ENCODE data around the gene THUMPD3. TPM values are rescaled to one million over a fixed set of nuclear protein-coding genes. Genes with fewer than 3 reads are reported as not detected.
A peak's percentile ranks its signal among the peaks of the same experiment; 100 is the strongest.

Gene THUMPD3, protein sequence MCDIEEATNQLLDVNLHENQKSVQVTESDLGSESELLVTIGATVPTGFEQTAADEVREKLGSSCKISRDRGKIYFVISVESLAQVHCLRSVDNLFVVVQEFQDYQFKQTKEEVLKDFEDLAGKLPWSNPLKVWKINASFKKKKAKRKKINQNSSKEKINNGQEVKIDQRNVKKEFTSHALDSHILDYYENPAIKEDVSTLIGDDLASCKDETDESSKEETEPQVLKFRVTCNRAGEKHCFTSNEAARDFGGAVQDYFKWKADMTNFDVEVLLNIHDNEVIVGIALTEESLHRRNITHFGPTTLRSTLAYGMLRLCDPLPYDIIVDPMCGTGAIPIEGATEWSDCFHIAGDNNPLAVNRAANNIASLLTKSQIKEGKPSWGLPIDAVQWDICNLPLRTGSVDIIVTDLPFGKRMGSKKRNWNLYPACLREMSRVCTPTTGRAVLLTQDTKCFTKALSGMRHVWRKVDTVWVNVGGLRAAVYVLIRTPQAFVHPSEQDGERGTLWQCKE
- total RNA-seq = 10 to 100 TPM; 18.8 to 32.1 (median 25.8) TPM

DNA sequence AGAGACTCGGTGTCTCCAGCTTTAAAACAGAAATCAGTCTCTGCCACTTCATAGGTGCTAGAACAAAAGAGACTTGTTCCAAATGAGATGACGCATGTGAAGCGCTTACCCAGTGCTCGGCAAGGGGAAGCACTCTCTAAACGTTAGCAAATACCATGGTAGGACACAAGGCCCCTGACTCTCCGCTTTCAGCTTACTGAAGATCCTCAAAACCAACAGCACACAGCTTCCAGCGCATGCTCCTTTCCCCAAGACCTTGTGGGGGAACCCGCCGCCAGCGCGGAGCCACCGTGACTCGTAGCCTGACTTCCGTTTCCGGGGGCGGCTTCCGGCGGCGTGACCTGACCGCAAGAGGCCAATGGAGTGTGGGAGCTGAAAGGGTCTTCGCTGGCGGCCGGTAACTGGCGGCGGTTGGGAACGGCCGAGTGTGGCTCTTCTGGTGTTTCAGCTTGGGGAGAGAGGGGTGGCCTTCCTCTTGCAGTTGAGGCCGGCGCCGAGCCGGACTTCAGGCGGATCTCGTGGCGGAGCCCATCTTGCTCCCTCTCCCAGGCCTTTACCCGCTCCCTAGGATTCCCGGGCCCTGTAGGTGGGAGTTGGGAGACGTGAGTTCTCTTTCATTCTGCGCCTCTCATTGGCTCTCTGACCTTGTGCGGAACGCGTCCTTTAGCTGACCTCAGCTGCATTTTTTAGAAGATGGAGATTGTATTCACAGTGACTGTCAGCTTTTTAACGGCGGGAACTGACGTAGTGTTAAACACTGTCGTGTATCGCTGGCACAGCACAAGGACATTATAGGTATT lies at the start of gene THUMPD3:
Gene THUMPD3, plus strand, starts transcription at position 324 of the 800 bp plus-strand sequence. CDS start 2,015 bp downstream, outside the sequence.
- Histone ChIP-seq H3K4me3 (peak within 1 kb of the TSS; percentile 78 to 91), H3K9me3 (no peaks in the 10 kb centered on the region), H3K36me3 (peaks cover 0 to 31% of the 10 kb centered on the region in 2 donors), H3K27ac (peak within 1 kb of the TSS; percentile 78 to 93 (median 88)), H3K4me1 (peaks cover 0 to 30% (median 0%) of the 10 kb centered on the region in 3 donors), H3K27me3 (no peaks in the 10 kb centered on the region)
- WGBS, 2 donors (ENCODE audit: low coverage in 1 of 2) = 0 to 1% methylated on average over 10 to 15 of the region's 46 CpGs
- TF ChIP-seq POLR2A (IDR thresholded peaks at IDR 0.05) (peak; percentile 55 to 60), POLR2AphosphoS5 (IDR thresholded peaks at IDR 0.05) (peak; percentile 88), EP300 (IDR thresholded peaks at IDR 0.05) (no peak)
- TF ChIP-seq, protein P1, sequence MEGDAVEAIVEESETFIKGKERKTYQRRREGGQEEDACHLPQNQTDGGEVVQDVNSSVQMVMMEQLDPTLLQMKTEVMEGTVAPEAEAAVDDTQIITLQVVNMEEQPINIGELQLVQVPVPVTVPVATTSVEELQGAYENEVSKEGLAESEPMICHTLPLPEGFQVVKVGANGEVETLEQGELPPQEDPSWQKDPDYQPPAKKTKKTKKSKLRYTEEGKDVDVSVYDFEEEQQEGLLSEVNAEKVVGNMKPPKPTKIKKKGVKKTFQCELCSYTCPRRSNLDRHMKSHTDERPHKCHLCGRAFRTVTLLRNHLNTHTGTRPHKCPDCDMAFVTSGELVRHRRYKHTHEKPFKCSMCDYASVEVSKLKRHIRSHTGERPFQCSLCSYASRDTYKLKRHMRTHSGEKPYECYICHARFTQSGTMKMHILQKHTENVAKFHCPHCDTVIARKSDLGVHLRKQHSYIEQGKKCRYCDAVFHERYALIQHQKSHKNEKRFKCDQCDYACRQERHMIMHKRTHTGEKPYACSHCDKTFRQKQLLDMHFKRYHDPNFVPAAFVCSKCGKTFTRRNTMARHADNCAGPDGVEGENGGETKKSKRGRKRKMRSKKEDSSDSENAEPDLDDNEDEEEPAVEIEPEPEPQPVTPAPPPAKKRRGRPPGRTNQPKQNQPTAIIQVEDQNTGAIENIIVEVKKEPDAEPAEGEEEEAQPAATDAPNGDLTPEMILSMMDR (IDR thresholded peaks at IDR 0.05) = peak in 2 of 4 experiments; percentile 11 to 21
- ATAC-seq = peak; percentile 96

DNA sequence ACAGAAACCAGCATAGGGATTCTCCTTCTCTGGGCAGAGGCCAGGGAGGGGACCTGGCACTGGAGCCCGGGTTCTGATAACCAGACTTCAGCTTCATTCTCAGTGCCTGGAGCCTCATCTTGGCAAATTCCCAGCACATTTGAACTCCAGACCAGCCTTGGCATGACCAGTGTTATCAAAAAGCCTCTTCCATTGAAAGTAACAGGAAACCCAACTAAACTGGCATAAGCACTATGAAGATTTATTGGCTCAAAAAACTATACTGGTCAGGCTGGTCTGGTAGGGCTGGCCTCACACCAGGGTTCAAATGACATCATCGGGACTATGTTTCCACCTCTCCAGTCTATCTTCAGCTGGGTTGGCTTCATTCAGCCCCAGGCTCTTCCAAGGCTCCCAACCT lies 48.1 kb upstream of the THUMPD3 start:
- WGBS, 2 donors (ENCODE audit: low coverage in 1 of 2) = 57% methylated on average over 1 of the region's 2 CpGs; no CpG with 5 or more reads in 1 of the 2 donors
- Histone ChIP-seq H3K4me3 (no peak overlapping the region), H3K4me1 (peaks cover 0 to 21% (median 0%) of the 10 kb centered on the region in 3 donors), H3K27me3 (no peaks in the 10 kb centered on the region), H3K27ac (no peak overlapping the region), H3K36me3 (no peaks in the 10 kb centered on the region), H3K9me3 (no peaks in the 10 kb centered on the region)
- no peak for TF ChIP-seq POLR2A (IDR thresholded peaks at IDR 0.05)
- ATAC-seq = no peak

DNA sequence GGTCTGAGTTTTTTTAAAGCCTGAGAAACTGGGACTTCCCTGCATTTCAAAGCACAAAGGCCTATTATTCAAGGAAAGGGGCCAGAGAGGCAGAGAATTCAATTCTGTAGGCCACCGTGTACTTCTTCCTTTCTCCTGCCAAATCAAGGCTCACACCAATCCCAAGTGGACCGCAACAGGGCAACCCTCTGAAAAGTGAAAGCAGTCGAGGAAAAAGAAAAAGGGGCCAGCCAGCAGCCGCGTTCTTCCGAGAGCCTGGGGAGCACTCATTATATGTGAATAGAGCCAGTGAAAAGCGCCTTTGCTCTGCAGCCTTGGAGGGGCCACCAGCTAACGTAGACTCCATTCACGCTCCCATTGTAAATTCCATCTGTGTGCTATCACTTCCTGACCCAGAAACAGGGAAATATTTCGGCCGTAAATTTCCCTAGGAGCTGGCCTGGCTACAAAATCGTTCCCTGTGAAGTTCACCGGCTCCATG lies 45.9 kb upstream of the THUMPD3 start:
- H3K36me3 ChIP-seq = no peaks in the 10 kb centered on the region
- TF ChIP-seq POLR2A (IDR thresholded peaks at IDR 0.05) (no peak), POLR2AphosphoS5 (IDR thresholded peaks at IDR 0.05) (no peak), EP300 (IDR thresholded peaks at IDR 0.05) (no peak)
- TF ChIP-seq, protein P1 (IDR thresholded peaks at IDR 0.05) = no peak
- ATAC-seq = peak; percentile 58
- H3K4me3 ChIP-seq = peak overlapping the region; percentile 15 to 41
- peaks cover 0 to 6% (median 0%) of the 10 kb centered on the region in 3 donors for H3K4me1 ChIP-seq
- WGBS, 2 donors (ENCODE audit: low coverage in 1 of 2) = 14 to 28% methylated on average over 8 to 13 of the region's 13 CpGs
- no peaks in the 10 kb centered on the region for H3K9me3 ChIP-seq
- H3K27ac ChIP-seq = peak overlapping the region in 3 of 4 donors; percentile 70 to 72 (median 72)
- H3K27me3 ChIP-seq = no peaks in the 10 kb centered on the region

DNA sequence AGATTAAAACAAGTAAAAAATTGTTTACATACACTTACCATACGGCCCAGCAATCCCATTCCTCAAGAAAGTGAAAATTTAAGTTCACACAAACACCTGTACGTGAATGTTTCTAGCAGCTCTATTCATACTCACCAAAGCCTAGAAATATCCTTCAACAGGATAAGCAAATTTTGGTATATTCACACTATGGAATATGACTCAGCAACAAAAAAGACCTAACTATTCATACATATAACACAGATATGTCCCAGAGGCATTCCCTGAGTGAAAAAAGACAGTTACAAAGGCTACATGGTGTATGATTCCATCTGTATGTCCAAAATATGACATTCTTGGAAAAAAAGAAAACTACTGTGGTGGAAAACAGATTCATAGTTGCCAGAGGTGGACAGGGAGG lies 40.1 kb upstream of the THUMPD3 start:
- 95 to 100% methylated on average over 1 to 2 of the region's 2 CpGs for whole genome bisulfite sequencing, 2 donors (ENCODE audit: low coverage in 1 of 2)
- H3K27me3 ChIP-seq = no peaks in the 10 kb centered on the region
- ATAC-seq = no peak
- no peak overlapping the region for H3K4me3 ChIP-seq
- no peak for TF ChIP-seq POLR2A (IDR thresholded peaks at IDR 0.05)
- no peaks in the 10 kb centered on the region for H3K4me1 ChIP-seq
- no peak overlapping the region for H3K27ac ChIP-seq
- no peaks in the 10 kb centered on the region for H3K9me3 ChIP-seq
- peaks cover 0 to 27% of the 10 kb centered on the region in 2 donors for H3K36me3 ChIP-seq

DNA sequence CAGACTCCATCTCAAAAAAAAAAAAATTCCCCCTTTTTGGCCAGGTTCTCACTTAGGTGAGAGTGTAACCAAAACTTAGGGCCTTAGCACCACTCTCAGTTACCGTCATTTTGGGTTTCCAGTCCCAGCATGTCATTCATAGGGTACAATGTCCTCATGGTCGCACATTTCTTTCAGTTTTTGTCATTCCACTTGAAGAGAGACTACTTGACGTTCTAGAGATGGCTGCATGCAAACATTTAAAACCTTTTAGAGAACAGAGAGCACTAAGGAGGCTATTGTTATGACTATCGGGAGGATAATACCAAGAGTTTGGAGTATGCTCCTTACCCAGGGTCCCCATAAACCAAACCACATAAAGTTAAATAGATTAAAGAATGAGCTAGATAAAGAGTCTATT lies 37.9 kb upstream of the THUMPD3 start:
- H3K27ac ChIP-seq = no peak overlapping the region
- no peak for ATAC-seq
- TF ChIP-seq EP300 (IDR thresholded peaks at IDR 0.05) (no peak), POLR2AphosphoS5 (IDR thresholded peaks at IDR 0.05) (no peak), POLR2A (IDR thresholded peaks at IDR 0.05) (no peak)
- TF ChIP-seq, protein P1 (IDR thresholded peaks at IDR 0.05) = no peak
- H3K27me3 ChIP-seq = no peaks in the 10 kb centered on the region
- WGBS, 2 donors (ENCODE audit: low coverage in 1 of 2) = 80 to 83% methylated on average over 2 to 4 of the region's 4 CpGs
- H3K36me3 ChIP-seq = peaks cover 0 to 27% of the 10 kb centered on the region in 2 donors
- H3K9me3 ChIP-seq = no peaks in the 10 kb centered on the region
- no peaks in the 10 kb centered on the region for H3K4me1 ChIP-seq
- H3K4me3 ChIP-seq = no peak overlapping the region
